WERI-Rb-1 (cell line): ENCODE measurements around the gene GTF3C1.

ENCODE experiments used
- DNase-seq: peaks from one replicate; pipeline ENCODE4 v3.0.0-alpha.2; 2020
- H3K27ac ChIP-seq: fragments of 250-450 bp; sonication (Bioruptor Pico); 2 replicates; pipeline ENCODE4 v1.5.1; 2020; ENCODE audit warnings: mild to moderate bottlenecking, moderate library complexity
- H3K27me3 ChIP-seq: fragments of 250-450 bp; sonication (Bioruptor Pico); 2 replicates; pipeline ENCODE4 v1.5.1; 2021; ENCODE audit warnings: mild to moderate bottlenecking, low read depth, moderate library complexity; ENCODE audit not compliant: insufficient read depth, severe bottlenecking
- H3K36me3 ChIP-seq: fragments of 250-450 bp; sonication (Bioruptor Pico); 2 replicates; pipeline ENCODE4 v1.5.1; 2020; ENCODE audit warnings: mild to moderate bottlenecking, moderate library complexity
- H3K4me3 ChIP-seq: 2 replicates; pipeline ENCODE4 v1.5.1; 2011; ENCODE audit warnings: low read depth, mild to moderate bottlenecking, control low read depth, low read length
- H3K9me3 ChIP-seq: fragments of 250-450 bp; sonication (Bioruptor Pico); 2 replicates; pipeline ENCODE4 v1.5.1; 2021; ENCODE audit warnings: mild to moderate bottlenecking, moderate library complexity; ENCODE audit not compliant: severe bottlenecking
- TF ChIP-seq, protein P1 (sequence below): IDR thresholded peaks from 2 replicates; pipeline ENCODE4 v1.5.1; 2011; ENCODE audit warnings: low read depth, mild to moderate bottlenecking, control low read depth, inconsistent platforms, low read length

The GTF3C1 gene

DNA sequence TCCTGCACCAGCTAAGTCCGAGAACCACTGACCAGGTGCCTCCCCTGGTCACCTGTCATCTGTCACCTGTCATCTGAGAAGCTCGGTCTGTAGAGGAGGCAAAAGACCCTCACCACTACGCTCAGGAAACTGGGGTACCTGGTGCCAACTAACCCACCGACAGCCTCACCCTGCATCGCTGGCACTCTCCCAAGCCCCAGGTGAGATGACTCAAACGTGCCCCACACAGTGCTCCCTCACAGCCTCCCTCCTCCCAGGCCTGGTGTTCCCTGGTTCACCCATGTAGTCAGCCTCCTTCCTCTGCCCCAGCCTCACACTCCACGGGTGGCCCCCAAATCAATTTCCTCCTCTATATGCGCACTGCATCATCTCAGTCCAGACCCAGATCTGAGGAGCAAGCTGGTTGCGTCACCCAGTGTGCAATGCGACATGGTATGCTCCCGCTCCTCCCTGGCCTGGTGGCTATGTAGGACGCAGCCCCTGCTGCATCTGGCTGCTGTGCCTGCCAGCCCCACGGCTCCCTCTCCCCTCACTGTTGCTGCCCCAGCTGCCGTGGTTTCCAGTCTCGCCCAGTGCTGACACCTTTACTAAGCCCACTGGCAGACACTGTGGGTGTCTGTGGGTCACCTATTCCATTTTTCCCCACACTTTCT, 68.3 kb downstream of the GTF3C1 start:
- no peaks in the 10 kb centered on the region for H3K27me3 ChIP-seq
- no peak for DNase-seq
- H3K36me3 ChIP-seq: peaks cover 93% of the 10 kb centered on the region
- H3K27ac ChIP-seq: no peak overlapping the region
- H3K4me3 ChIP-seq: no peak overlapping the region
- no peaks in the 10 kb centered on the region for H3K9me3 ChIP-seq
- TF ChIP-seq, protein P1, sequence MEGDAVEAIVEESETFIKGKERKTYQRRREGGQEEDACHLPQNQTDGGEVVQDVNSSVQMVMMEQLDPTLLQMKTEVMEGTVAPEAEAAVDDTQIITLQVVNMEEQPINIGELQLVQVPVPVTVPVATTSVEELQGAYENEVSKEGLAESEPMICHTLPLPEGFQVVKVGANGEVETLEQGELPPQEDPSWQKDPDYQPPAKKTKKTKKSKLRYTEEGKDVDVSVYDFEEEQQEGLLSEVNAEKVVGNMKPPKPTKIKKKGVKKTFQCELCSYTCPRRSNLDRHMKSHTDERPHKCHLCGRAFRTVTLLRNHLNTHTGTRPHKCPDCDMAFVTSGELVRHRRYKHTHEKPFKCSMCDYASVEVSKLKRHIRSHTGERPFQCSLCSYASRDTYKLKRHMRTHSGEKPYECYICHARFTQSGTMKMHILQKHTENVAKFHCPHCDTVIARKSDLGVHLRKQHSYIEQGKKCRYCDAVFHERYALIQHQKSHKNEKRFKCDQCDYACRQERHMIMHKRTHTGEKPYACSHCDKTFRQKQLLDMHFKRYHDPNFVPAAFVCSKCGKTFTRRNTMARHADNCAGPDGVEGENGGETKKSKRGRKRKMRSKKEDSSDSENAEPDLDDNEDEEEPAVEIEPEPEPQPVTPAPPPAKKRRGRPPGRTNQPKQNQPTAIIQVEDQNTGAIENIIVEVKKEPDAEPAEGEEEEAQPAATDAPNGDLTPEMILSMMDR: no peak

DNA sequence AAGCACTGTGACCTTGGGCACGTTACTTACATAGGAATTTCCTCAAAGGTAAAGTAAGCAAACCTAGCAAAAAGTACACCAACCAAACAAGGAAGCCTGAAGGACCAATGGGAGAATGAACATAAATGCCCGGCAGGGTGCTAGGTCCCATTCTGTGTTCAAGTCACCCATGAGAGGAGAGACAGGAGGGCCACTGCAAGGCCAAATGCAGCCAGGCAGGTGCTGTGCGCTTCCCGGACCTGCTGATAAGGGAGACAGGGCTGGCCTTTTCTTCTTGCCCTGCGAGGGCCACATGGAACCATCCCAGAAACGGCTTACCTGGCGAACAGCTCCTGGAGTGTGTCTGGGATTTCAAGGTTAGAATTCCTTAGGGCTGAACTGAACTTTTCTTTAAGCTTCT, 69.0 kb downstream of the GTF3C1 start:
- DNase-seq: no peak
- Histone ChIP-seq H3K9me3 (no peaks in the 10 kb centered on the region), H3K27ac (no peak overlapping the region), H3K4me3 (no peak overlapping the region), H3K27me3 (no peaks in the 10 kb centered on the region), H3K36me3 (peaks cover 93% of the 10 kb centered on the region)
- TF ChIP-seq, protein P1: no peak

DNA sequence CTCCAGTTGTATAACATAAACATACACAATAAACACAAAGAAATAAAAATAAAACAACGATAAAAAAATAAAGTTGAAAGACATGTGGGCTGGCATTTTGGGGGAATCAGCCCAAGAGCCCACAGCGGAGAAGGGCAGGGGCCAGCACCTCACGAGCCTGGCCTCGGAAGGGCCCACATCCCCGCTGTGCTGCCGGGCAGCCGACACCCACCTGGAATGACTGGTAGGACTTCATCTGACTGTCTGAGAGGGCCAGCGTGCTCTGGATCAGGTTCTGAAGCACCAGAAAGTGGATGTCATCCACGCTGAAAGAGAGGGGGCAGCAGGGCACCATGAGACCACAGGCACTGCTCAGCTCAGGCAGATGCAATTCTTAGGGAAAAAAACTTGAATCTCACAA, 73.5 kb downstream of the GTF3C1 start:
- Histone ChIP-seq H3K9me3 (no peaks in the 10 kb centered on the region), H3K27me3 (no peaks in the 10 kb centered on the region), H3K27ac (no peak overlapping the region), H3K4me3 (no peak overlapping the region), H3K36me3 (peaks cover 93% of the 10 kb centered on the region)
- no peak for DNase-seq
- TF ChIP-seq, protein P1: no peak

DNA sequence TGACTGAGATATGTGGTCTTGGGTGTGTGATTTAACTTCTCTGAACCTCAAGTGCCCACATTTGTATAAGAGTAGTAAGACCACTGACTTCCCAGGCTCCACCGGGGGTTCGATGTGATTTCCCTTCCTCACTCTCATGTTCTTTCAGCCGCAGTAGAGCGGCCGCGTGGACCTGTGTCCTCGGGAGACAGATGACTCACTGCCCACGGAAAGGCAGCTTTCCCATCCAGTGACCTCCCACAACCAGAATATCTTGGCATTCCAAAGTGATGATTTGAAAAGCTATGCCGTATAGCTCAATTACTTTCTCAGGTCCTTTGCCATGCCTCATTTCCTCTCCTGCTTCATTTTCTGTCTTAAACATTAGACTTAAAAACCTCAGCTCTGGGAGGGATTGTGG, 74.2 kb downstream of the GTF3C1 start:
- Histone ChIP-seq H3K36me3 (peaks cover 93% of the 10 kb centered on the region), H3K4me3 (no peak overlapping the region), H3K9me3 (no peaks in the 10 kb centered on the region), H3K27ac (no peak overlapping the region), H3K27me3 (no peaks in the 10 kb centered on the region)
- DNase-seq: no peak
- TF ChIP-seq, protein P1: no peak

DNA sequence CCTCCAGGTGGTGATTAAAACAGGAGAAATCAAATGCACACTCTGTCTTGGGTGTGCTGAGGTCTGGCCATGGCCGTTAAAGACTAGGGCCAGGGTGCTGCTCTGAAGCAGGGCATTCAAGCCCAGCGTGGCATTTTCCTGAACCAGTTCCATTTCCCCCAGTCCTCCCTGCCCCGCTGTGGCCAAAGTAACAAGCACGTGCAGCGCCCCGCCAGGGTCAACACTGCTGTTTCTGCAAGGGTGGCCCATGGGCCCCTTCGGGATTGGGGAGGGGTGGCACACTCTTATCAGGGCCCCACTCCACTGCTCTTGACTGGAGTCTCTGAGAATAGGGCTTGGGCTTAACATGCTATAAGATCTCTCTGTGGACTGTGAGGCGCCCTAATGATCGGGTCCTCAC, 74.8 kb downstream of the GTF3C1 start:
- H3K36me3 ChIP-seq: peaks cover 94% of the 10 kb centered on the region
- TF ChIP-seq, protein P1: no peak
- no peak overlapping the region for H3K4me3 ChIP-seq
- no peak for DNase-seq
- H3K27ac ChIP-seq: no peak overlapping the region
- no peaks in the 10 kb centered on the region for H3K9me3 ChIP-seq
- H3K27me3 ChIP-seq: no peaks in the 10 kb centered on the region

DNA sequence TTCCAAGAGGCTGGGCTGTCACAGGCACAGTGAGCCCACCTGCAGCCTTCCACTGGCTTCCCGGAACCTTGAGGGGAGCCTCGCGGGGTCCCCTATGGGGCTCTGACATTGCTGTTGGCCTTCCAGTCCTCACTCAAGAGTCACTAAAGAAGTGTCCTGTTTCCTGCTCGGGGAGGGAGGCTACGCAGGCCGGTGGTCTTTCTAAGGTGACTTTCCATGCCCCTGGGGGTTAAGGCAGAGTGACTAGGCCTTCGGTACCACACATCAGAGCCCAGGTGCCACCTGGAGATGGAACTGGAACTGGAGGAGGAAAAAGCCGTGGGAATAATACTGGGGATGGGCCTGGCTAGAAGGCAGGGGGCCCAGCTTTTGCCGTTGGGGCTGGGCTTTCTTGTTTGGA, 75.7 kb downstream of the GTF3C1 start:
- peaks cover 96% of the 10 kb centered on the region for H3K36me3 ChIP-seq

More for the DNA sequence above, 75.7 kb downstream of the GTF3C1 start:
- H3K9me3 ChIP-seq: no peaks in the 10 kb centered on the region
- no peaks in the 10 kb centered on the region for H3K27me3 ChIP-seq
- DNase-seq: no peak
- TF ChIP-seq, protein P1: no peak
- no peak overlapping the region for H3K4me3 ChIP-seq
- no peak overlapping the region for H3K27ac ChIP-seq
